HepG2 (cell line): ENCODE results near the gene LGR6. TPM values are rescaled to one million over a fixed set of nuclear protein-coding genes. Genes with fewer than 3 reads are reported as not detected.

Source experiments
- ATAC-seq: fragments of 200-7000 bp; cut with Tn5 transposase; 3 replicates; pipeline ENCODE4 v1.9.1; 2020; ENCODE audit warnings: mild to moderate bottlenecking, moderate library complexity
- BruUV-seq: library from RNA; stranded (reverse); fragments of 400-500 nt; replicated peaks from 2 replicates; lab custom pipeline; 2021; lab: Mats Ljungman, UMichigan
- CTCF ChIA-PET: fragments of 300-600 bp; formaldehyde crosslinking; extraction: SDS; loops from one replicate; lab custom pipeline; 2021; ENCODE audit warnings: low total read pairs, inconsistent platforms, low intra/inter-chr PET ratio; lab: Yijun Ruan, JAX
- POLR2A ChIA-PET: fragments of 350-600 bp; sonication (Branson Sonifier 250); formaldehyde crosslinking; loops from one replicate; lab custom pipeline; 2020; ENCODE audit warnings: antibody characterized with exemption, inconsistent platforms; lab: Yijun Ruan, JAX
- DNase-seq: peaks from one replicate; pipeline ENCODE4 v3.0.0-alpha.2; 2015; ENCODE audit warnings: low spot score
- FAIRE-seq: peaks from 3 replicates; lab custom pipeline; 2011; peaks lifted over from hg19 to GRCh38; lab: Jason Lieb, UNC
- H2AFZ ChIP-seq: one replicate; pipeline ENCODE4 v1.6.1; 2011; ENCODE audit warnings: low read length, inconsistent platforms
- H3K27ac ChIP-seq: fragments of 300-600 bp; 3 replicates; pipeline ENCODE4 v1.8.0; 2011; ENCODE audit warnings: mixed run types, mild to moderate bottlenecking, mixed read lengths, low read length, inconsistent platforms; ENCODE audit not compliant: insufficient read depth; ENCODE audit errors: extremely low read length
- H3K27me3 ChIP-seq, 2 experiments: fragments of 200-600 bp in 1 of 2; 2 replicates in 1 of 2; 3 replicates in 1 of 2; pipeline versions ENCODE4 v1.6.0 to v1.8.0; 2011; ENCODE audit warnings: low read length in 2 of 2, mild to moderate bottlenecking in 2 of 2, moderate library complexity in 2 of 2, inconsistent platforms in 1 of 2; ENCODE audit not compliant: insufficient read depth in 2 of 2, control insufficient read depth in 1 of 2
- H3K36me3 ChIP-seq, 2 experiments: fragments of 200-600 bp in 1 of 2; replicated peaks in 1 of 2; 2 replicates in 1 of 2; 3 replicates in 1 of 2; pipeline versions ENCODE4 v1.5.1 to v1.8.0; 2011; ENCODE audit warnings: low read length in 2 of 2, inconsistent platforms in 1 of 2; ENCODE audit not compliant: insufficient read depth in 2 of 2, control insufficient read depth in 1 of 2
- H3K4me1 ChIP-seq: 2 replicates; pipeline ENCODE4 v1.5.1; 2012; ENCODE audit warnings: low read length, inconsistent platforms; ENCODE audit not compliant: insufficient read depth
- H3K4me2 ChIP-seq: 2 replicates; pipeline ENCODE4 v1.6.0; 2011; ENCODE audit warnings: low read depth, low read length, inconsistent platforms
- H3K4me3 ChIP-seq, 3 experiments: fragments of 200-600 bp in 1 of 3; sonication (generic), shearing (Covaris generic) in 1 of 3; replicated peaks in 1 of 3; 2 replicates each; pipeline ENCODE4 v1.5.1; 2011 to 2016; ENCODE audit warnings: low read length in 3 of 3, inconsistent platforms in 2 of 3, low read depth in 2 of 3, mild to moderate bottlenecking in 2 of 3, control low read depth in 1 of 3, mixed read lengths in 1 of 3; ENCODE audit not compliant: insufficient read depth in 1 of 3
- H3K79me2 ChIP-seq: one replicate; pipeline ENCODE4 v1.6.1; 2011; ENCODE audit warnings: low read length, inconsistent platforms; ENCODE audit not compliant: insufficient read depth
- H3K9ac ChIP-seq: 2 replicates; pipeline ENCODE4 v1.6.0; 2011; ENCODE audit warnings: mild to moderate bottlenecking, low read depth, low read length, inconsistent platforms; ENCODE audit not compliant: insufficient read depth
- H3K9me3 ChIP-seq: 2 replicates; pipeline ENCODE4 v1.5.1; 2012; ENCODE audit warnings: mild to moderate bottlenecking, low read length
- H4K20me1 ChIP-seq: 2 replicates; pipeline ENCODE4 v1.6.0; 2011; ENCODE audit warnings: inconsistent platforms, mild to moderate bottlenecking, low read length, moderate library complexity; ENCODE audit not compliant: insufficient read depth
- ARNT ChIP-seq: fragments of 450-650 bp; IDR thresholded peaks from 2 replicates; pipeline ENCODE4 v1.6.1; 2017
- CAMTA2 ChIP-seq: sonication (generic); formaldehyde crosslinking; IDR thresholded peaks from 2 replicates; pipeline ENCODE4 v1.4.0; 2020; ENCODE audit warnings: mild to moderate bottlenecking, missing genetic modification reagents, borderline replicate concordance
- KLF11 ChIP-seq: IDR thresholded peaks from 2 replicates; pipeline ENCODE4 v1.6.1; 2016; ENCODE audit warnings: missing compliant biosample characterization
- NAIF1 ChIP-seq: sonication (generic); formaldehyde crosslinking; IDR thresholded peaks from 2 replicates; pipeline ENCODE4 v1.5.0; 2020; ENCODE audit warnings: mild to moderate bottlenecking, missing genetic modification reagents, borderline replicate concordance
- SCMH1 ChIP-seq: sonication (generic); formaldehyde crosslinking; IDR thresholded peaks from 2 replicates; pipeline ENCODE4 v1.9.0; 2021; ENCODE audit warnings: missing genetic modification reagents, mild to moderate bottlenecking, borderline replicate concordance
- SRSF9 ChIP-seq: fragments of 200-400 bp; formaldehyde crosslinking; IDR thresholded peaks from 2 replicates; pipeline ENCODE4 v1.6.1; 2018; ENCODE audit warnings: borderline replicate concordance, mild to moderate bottlenecking, low read depth, low read length; ENCODE audit not compliant: insufficient read depth, poor library complexity, severe bottlenecking
- XRCC5 ChIP-seq: fragments of 200-400 bp; formaldehyde crosslinking; optimal IDR thresholded peaks from 2 replicates; pipeline ENCODE3; 2017; ENCODE audit warnings: mild to moderate bottlenecking, low read length
- ZC3H4 ChIP-seq: sonication (generic); formaldehyde crosslinking; IDR thresholded peaks from 2 replicates; pipeline ENCODE4 v1.4.0; 2020; ENCODE audit warnings: missing genetic modification reagents, borderline replicate concordance
- ZNF431 ChIP-seq: sonication (generic); formaldehyde crosslinking; IDR thresholded peaks from 2 replicates; pipeline ENCODE4 v1.9.0; 2022; ENCODE audit warnings: missing genetic modification reagents, low read depth, mild to moderate bottlenecking, borderline replicate concordance
- ZNF549 ChIP-seq: sonication (generic); formaldehyde crosslinking; IDR thresholded peaks from 2 replicates; pipeline ENCODE4 v1.5.0; 2020; ENCODE audit warnings: missing genetic modification reagents
- ZNF674 ChIP-seq: sonication (generic); formaldehyde crosslinking; IDR thresholded peaks from 2 replicates; pipeline ENCODE4 v1.5.0; 2020; ENCODE audit warnings: low read depth, mild to moderate bottlenecking, missing genetic modification reagents
- WGBS: methylation state at CpG from one replicate; pipeline ENCODE4 v1.1.6; 2017; ENCODE audit warnings: low lambda C conversion rate; 5-methylcytosine and 5-hydroxymethylcytosine counted together
- in situ Hi-C: cut with HindIII; loops from 2 replicates; pipeline ENCODE4 v1.10.0; 2017; ENCODE audit warnings: low pct_unique_long_range_greater_than_20kb; ENCODE audit not compliant: extremely low pct_ligation_motif_present
- intact Hi-C: fragments of 100-400 bp; cut with micrococcal nuclease; formaldehyde crosslinking; loops from one replicate; pipeline ENCODE4 v1.10.0; 2022; ENCODE audit not compliant: unreplicated experiment
- polyA plus RNA-seq, 8 experiments: library from polyadenylated mRNA; depleted of rRNA in 3 of 8; stranded (reverse) in 7 of 8; unstranded in 1 of 8; fragments of >200 nt; fragmentation: Illumina TruSeq in 4 of 8; extraction: Trizol in 4 of 8; gene quantifications; 2 replicates each; pipeline versions ENCODE4 v1.2.1 to v1.2.3, GENCODE V29; 2011 to 2016; ENCODE audit warnings: low read depth in 4 of 8, missing spikeins in 1 of 8, mixed read lengths in 1 of 8; ENCODE audit not compliant: insufficient read depth in 1 of 8
- total RNA-seq, 5 experiments: library from RNA; depleted of rRNA; stranded (reverse); fragments of >200 nt; fragmentation: Illumina TruSeq; extraction: Trizol; gene quantifications; 2 replicates each; pipeline ENCODE4 v1.2.3, GENCODE V29; 2016; ENCODE audit warnings: low read depth in 1 of 5
- TF ChIP-seq, protein P1 (sequence below): sonication (generic); formaldehyde crosslinking; IDR thresholded peaks from 2 replicates; pipeline ENCODE4 v1.5.0; 2020; ENCODE audit warnings: mild to moderate bottlenecking, missing genetic modification reagents, borderline replicate concordance
- TF ChIP-seq, protein P2 (sequence below): sonication (generic); formaldehyde crosslinking; conservative IDR thresholded peaks from 2 replicates; pipeline ENCODE4 v1.4.0; 2020; ENCODE audit warnings: missing genetic modification reagents
- TF ChIP-seq, protein P3 (sequence below): sonication (generic); formaldehyde crosslinking; IDR thresholded peaks from 2 replicates; pipeline ENCODE4 v1.4.0; 2020; ENCODE audit warnings: missing genetic modification reagents, borderline replicate concordance

LGR6 gene
- total and polyA plus RNA-seq, 2 of the 13 experiments (the other 11 are each of a cell fraction or from before 2014, with no cell fraction given), result 0.07 TPM; not detected in 1

DNA sequence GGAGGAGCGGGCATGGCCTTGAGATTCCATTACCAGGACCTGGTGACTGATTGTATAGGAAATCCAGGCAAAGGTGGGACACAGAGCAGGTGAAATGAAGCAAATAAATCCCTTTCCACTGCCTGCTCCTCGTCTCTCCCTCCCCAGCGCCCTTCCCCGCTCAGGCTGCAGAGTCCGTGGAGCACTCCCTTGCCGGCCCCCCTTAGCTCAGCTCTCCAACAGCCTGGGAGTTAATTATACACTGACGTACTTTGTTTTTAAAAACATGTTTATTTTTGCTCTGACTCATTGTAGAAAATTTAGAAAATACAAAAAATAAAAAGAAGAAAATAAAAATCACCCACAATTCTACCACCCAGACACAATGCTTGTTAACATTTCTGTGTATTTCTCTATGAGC lies 61.7 kb downstream of the LGR6 start:
- CTCF ChIA-PET, result no interaction called here
- Histone ChIP-seq H3K79me2 (no peaks in the 10 kb centered on the region), H2AFZ (no peak overlapping the region), H3K27me3 (peaks cover 0 to 15% of the 10 kb centered on the region in 2 experiments; a peak in 1 of 5 replicates), H3K4me2 (no peak overlapping the region), H3K9ac (no peak overlapping the region), H3K9me3 (no peaks in the 10 kb centered on the region), H3K4me3 (no peak overlapping the region), H3K36me3 (no peaks in the 10 kb centered on the region), H4K20me1 (no peaks in the 10 kb centered on the region), H3K27ac (no peak overlapping the region), H3K4me1 (0 out of 2 replicates have a peak, but pooled peaks cover 6% of the 10 kb centered on the region)
- POLR2A ChIA-PET, result no interaction called here
- BruUV-seq, result no TSS peak
- no peak; the same call in 2 of the 3 replicates for ATAC-seq
- intact Hi-C loops, result no loop called here
- FAIRE-seq, result no peak
- DNase-seq, result no peak
- in situ Hi-C loops, result no loop called here
- WGBS, result 8% methylated on average over 7 of the region's 7 CpGs
- no peak for TF ChIP-seq ZC3H4 (CRISPR knock-in tag)
- TF ChIP-seq, protein P1, sequence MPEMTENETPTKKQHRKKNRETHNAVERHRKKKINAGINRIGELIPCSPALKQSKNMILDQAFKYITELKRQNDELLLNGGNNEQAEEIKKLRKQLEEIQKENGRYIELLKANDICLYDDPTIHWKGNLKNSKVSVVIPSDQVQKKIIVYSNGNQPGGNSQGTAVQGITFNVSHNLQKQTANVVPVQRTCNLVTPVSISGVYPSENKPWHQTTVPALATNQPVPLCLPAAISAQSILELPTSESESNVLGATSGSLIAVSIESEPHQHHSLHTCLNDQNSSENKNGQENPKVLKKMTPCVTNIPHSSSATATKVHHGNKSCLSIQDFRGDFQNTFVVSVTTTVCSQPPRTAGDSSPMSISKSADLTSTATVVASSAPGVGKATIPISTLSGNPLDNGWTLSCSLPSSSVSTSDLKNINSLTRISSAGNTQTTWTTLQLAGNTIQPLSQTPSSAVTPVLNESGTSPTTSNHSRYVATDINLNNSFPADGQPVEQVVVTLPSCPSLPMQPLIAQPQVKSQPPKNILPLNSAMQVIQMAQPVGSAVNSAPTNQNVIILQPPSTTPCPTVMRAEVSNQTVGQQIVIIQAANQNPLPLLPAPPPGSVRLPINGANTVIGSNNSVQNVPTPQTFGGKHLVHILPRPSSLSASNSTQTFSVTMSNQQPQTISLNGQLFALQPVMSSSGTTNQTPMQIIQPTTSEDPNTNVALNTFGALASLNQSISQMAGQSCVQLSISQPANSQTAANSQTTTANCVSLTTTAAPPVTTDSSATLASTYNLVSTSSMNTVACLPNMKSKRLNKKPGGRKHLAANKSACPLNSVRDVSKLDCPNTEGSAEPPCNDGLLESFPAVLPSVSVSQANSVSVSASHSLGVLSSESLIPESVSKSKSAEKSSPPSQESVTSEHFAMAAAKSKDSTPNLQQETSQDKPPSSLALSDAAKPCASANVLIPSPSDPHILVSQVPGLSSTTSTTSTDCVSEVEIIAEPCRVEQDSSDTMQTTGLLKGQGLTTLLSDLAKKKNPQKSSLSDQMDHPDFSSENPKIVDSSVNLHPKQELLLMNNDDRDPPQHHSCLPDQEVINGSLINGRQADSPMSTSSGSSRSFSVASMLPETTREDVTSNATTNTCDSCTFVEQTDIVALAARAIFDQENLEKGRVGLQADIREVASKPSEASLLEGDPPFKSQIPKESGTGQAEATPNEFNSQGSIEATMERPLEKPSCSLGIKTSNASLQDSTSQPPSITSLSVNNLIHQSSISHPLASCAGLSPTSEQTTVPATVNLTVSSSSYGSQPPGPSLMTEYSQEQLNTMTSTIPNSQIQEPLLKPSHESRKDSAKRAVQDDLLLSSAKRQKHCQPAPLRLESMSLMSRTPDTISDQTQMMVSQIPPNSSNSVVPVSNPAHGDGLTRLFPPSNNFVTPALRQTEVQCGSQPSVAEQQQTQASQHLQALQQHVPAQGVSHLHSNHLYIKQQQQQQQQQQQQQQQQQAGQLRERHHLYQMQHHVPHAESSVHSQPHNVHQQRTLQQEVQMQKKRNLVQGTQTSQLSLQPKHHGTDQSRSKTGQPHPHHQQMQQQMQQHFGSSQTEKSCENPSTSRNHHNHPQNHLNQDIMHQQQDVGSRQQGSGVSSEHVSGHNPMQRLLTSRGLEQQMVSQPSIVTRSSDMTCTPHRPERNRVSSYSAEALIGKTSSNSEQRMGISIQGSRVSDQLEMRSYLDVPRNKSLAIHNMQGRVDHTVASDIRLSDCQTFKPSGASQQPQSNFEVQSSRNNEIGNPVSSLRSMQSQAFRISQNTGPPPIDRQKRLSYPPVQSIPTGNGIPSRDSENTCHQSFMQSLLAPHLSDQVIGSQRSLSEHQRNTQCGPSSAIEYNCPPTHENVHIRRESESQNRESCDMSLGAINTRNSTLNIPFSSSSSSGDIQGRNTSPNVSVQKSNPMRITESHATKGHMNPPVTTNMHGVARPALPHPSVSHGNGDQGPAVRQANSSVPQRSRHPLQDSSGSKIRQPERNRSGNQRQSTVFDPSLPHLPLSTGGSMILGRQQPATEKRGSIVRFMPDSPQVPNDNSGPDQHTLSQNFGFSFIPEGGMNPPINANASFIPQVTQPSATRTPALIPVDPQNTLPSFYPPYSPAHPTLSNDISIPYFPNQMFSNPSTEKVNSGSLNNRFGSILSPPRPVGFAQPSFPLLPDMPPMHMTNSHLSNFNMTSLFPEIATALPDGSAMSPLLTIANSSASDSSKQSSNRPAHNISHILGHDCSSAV (CRISPR knock-in tag), result no peak
- TF ChIP-seq ZNF431 (CRISPR knock-in tag), result no peak
- TF ChIP-seq ARNT, result no peak
- TF ChIP-seq KLF11, result no peak
- TF ChIP-seq SRSF9, result no peak
- TF ChIP-seq CAMTA2, result no peak
- TF ChIP-seq, protein P2, sequence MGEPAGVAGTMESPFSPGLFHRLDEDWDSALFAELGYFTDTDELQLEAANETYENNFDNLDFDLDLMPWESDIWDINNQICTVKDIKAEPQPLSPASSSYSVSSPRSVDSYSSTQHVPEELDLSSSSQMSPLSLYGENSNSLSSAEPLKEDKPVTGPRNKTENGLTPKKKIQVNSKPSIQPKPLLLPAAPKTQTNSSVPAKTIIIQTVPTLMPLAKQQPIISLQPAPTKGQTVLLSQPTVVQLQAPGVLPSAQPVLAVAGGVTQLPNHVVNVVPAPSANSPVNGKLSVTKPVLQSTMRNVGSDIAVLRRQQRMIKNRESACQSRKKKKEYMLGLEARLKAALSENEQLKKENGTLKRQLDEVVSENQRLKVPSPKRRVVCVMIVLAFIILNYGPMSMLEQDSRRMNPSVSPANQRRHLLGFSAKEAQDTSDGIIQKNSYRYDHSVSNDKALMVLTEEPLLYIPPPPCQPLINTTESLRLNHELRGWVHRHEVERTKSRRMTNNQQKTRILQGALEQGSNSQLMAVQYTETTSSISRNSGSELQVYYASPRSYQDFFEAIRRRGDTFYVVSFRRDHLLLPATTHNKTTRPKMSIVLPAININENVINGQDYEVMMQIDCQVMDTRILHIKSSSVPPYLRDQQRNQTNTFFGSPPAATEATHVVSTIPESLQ (CRISPR knock-in tag), result no peak
- TF ChIP-seq ZNF549, result no peak
- no peak for TF ChIP-seq NAIF1 (CRISPR knock-in tag)
- TF ChIP-seq ZNF674 (CRISPR knock-in tag), result no peak
- no peak for TF ChIP-seq XRCC5
- TF ChIP-seq, protein P3, sequence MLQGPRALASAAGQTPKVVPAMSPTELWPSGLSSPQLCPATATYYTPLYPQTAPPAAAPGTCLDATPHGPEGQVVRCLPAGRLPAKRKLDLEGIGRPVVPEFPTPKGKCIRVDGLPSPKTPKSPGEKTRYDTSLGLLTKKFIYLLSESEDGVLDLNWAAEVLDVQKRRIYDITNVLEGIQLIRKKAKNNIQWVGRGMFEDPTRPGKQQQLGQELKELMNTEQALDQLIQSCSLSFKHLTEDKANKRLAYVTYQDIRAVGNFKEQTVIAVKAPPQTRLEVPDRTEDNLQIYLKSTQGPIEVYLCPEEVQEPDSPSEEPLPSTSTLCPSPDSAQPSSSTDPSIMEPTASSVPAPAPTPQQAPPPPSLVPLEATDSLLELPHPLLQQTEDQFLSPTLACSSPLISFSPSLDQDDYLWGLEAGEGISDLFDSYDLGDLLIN, result no peak
- no peak for TF ChIP-seq SCMH1 (CRISPR knock-in tag)
